Testis (tissue), 2 donors: ENCODE data around the gene FAM221B.

Source experiments
- CTCF ChIP-seq, 3 experiments: fragments of 450-650 bp in 2 of 3; fragments of 200-600 bp in 1 of 3; sonication (generic) in 1 of 3; IDR thresholded peaks; one replicate each; pipeline ENCODE4 v1.5.1; 2016 to 2019; ENCODE audit warnings: antibody characterized with exemption in 3 of 3, mild to moderate bottlenecking in 2 of 3, moderate library complexity in 1 of 3
- POLR2A ChIP-seq: fragments of 450-650 bp; IDR thresholded peaks from one replicate; pipeline ENCODE4 v1.6.1; 2017; ENCODE audit warnings: antibody characterized with exemption, mild to moderate bottlenecking, moderate library complexity

DNA sequence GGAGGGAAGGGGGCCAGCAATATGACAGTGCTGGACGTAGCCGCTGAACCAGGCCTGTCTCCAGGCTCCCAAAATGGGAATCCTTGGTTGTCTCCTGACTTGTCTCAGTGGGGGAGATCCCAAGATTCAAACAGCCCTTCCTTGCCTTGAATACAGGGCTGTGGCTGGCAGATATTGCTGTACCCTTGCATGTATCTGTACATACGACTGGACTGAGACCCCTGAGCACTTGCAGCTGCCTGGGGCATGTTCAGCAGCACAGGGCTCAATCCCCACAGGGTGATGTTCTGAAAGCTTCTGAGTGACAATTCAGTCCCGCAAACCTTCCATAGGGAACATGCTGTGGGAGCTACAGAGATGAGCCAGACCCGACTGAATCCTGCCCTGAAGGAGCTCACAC is 28.4 kb upstream of the FAM221B start:
- TF ChIP-seq POLR2A: no peak
- no peak for TF ChIP-seq CTCF (IDR thresholded peaks at IDR 0.05)
